Anterior cingulate cortex (tissue), 58 donors: ENCODE data around the gene MAP2.

Source experiments
- DNase-seq, 58 donors: peaks; one replicate each; lab custom pipeline; 2025; lab: John Stamatoyannopoulos, UW

The MAP2 gene

GRCh38 chr2:209633911-209634310 lies 210.1 kb downstream of the MAP2 start:
- DNase-seq = peak in 5 of 58 donors; percentile 3 to 42 (median 10)

- DNase-seq = peak in 8 of 58 donors; percentile 1 to 68 (median 32)
Observed at GRCh38 chr2:209636076-209636475, 212.2 kb downstream of the MAP2 start.

GRCh38 chr2:209637293-209637692 lies 213.4 kb downstream of the MAP2 start:
- no peak for DNase-seq

- no peak for DNase-seq
Observed at GRCh38 chr2:209638346-209638745, 214.5 kb downstream of the MAP2 start.

GRCh38 chr2:209640358-209640757 lies 216.5 kb downstream of the MAP2 start:
- no peak for DNase-seq

GRCh38 chr2:209642146-209642820 lies 218.4 kb downstream of the MAP2 start:
- no peak for DNase-seq

GRCh38 chr2:209644842-209645241 lies 221.0 kb downstream of the MAP2 start:
- DNase-seq = no peak

GRCh38 chr2:209648714-209649113 lies 224.9 kb downstream of the MAP2 start:
- DNase-seq = no peak

GRCh38 chr2:209653134-209653533 lies 229.3 kb downstream of the MAP2 start:
- no peak for DNase-seq

GRCh38 chr2:209661286-209661894 lies 237.5 kb downstream of the MAP2 start:
- peak in 50 of 58 donors; percentile 3 to 84 (median 42) for DNase-seq

- DNase-seq = peak in 1 of 58 donors; percentile 4
Observed at GRCh38 chr2:209662021-209662420, 238.2 kb downstream of the MAP2 start.

- peak in 9 of 58 donors; percentile 3 to 50 (median 12) for DNase-seq
Observed at GRCh38 chr2:209663139-209663538, 239.3 kb downstream of the MAP2 start.

GRCh38 chr2:209663656-209664055 lies 239.8 kb downstream of the MAP2 start:
- no peak for DNase-seq

- DNase-seq = no peak
Observed at GRCh38 chr2:209666296-209666695, 242.4 kb downstream of the MAP2 start.

GRCh38 chr2:209671020-209671680 lies 247.3 kb downstream of the MAP2 start:
- DNase-seq = peak in 2 of 58 donors; percentile 4 to 37

- DNase-seq = no peak
Observed at GRCh38 chr2:209673811-209674210, 250.0 kb downstream of the MAP2 start.

GRCh38 chr2:209680596-209680995 lies 256.7 kb downstream of the MAP2 start:
- no peak for DNase-seq

- no peak for DNase-seq
Observed at GRCh38 chr2:209681201-209681735, 257.4 kb downstream of the MAP2 start.

- DNase-seq = no peak
Observed at GRCh38 chr2:209682646-209683045, 258.8 kb downstream of the MAP2 start.

- no peak for DNase-seq
Observed at GRCh38 chr2:209685340-209685739, 261.5 kb downstream of the MAP2 start.

- DNase-seq = peak in 11 of 58 donors; percentile 1 to 45 (median 21)
Observed at GRCh38 chr2:209685963-209686362, 262.1 kb downstream of the MAP2 start.
